ENCODE data around the gene URM1.

DNA sequence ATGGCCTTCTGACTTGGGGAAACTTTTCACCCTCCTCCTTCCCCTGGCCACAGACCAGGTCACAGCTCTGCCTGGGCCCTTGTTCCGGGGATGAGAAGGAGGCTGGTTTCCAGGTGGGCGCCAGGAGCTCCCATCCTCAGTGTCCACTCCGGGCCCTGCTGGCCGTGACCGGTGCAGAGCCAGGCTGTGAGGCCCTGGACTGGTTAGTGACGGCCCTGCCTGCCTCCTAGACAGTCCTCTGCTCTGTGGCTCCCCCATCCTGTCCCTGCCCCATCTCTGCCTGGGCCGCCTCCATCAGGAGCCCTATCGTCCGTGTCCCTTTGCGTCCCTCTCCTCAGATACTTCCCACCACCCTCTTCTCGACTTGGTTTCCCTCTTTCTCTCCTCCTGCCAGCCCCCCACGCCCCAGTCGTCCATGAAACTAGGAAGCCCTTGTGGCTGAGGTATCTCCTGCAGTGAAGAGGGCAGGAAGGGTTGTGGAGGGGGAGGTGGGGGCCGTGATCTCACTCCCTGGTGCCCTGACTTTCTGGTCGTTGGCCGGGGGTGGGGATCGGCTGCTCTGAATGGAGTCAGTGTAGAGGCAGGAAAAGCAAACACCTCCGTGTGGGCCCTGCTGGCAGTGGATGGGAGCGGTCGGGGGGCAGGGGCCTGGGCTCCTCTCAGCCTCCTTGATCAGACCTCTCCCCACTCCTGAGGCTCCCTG, 34.1 kb downstream of the URM1 start:
- TF ChIP-seq CTCF (IDR thresholded peaks at IDR 0.05) (no peak), TCF7L2 (IDR thresholded peaks at IDR 0.05; ENCODE audit: low read depth, low read length) (no peak), POLR2AphosphoS5 (IDR thresholded peaks at IDR 0.05; ENCODE audit: low read depth, low read length) (no peak), SIN3A (IDR thresholded peaks at IDR 0.05; ENCODE audit: borderline replicate concordance, insufficient read depth, low read depth, low read length) (no peak)
- TF ChIP-seq, protein P1, sequence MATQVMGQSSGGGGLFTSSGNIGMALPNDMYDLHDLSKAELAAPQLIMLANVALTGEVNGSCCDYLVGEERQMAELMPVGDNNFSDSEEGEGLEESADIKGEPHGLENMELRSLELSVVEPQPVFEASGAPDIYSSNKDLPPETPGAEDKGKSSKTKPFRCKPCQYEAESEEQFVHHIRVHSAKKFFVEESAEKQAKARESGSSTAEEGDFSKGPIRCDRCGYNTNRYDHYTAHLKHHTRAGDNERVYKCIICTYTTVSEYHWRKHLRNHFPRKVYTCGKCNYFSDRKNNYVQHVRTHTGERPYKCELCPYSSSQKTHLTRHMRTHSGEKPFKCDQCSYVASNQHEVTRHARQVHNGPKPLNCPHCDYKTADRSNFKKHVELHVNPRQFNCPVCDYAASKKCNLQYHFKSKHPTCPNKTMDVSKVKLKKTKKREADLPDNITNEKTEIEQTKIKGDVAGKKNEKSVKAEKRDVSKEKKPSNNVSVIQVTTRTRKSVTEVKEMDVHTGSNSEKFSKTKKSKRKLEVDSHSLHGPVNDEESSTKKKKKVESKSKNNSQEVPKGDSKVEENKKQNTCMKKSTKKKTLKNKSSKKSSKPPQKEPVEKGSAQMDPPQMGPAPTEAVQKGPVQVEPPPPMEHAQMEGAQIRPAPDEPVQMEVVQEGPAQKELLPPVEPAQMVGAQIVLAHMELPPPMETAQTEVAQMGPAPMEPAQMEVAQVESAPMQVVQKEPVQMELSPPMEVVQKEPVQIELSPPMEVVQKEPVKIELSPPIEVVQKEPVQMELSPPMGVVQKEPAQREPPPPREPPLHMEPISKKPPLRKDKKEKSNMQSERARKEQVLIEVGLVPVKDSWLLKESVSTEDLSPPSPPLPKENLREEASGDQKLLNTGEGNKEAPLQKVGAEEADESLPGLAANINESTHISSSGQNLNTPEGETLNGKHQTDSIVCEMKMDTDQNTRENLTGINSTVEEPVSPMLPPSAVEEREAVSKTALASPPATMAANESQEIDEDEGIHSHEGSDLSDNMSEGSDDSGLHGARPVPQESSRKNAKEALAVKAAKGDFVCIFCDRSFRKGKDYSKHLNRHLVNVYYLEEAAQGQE (IDR thresholded peaks at IDR 0.05; ENCODE audit: insufficient read depth in 1 of 2, low read depth in 2 of 2, low read length in 1 of 2): no peak

Measured in Panc1 (cell line).